ENCODE data around the gene TPP1. TPM values are rescaled to one million over a fixed set of nuclear protein-coding genes. Genes with fewer than 3 reads are reported as not detected.

TPP1 gene
- total and polyA plus RNA-seq, 9 of the 15 experiments (the other 6 are each of a cell fraction or from before 2014, with no cell fraction given), result 7.5 to 75.8 (median 15.7) TPM

- no peak for TF ChIP-seq CBX2 (IDR thresholded peaks at IDR 0.05; ENCODE audit: insufficient read depth, low read length, poor library complexity, severe bottlenecking)
- TF ChIP-seq NKRF (IDR thresholded peaks at IDR 0.05; ENCODE audit: borderline replicate concordance), result peak; percentile 96
- peak; percentile 74 for TF ChIP-seq SUPT5H (IDR thresholded peaks at IDR 0.05)
- no peak for TF ChIP-seq FOXA3 (CRISPR knock-in tag; conservative IDR thresholded peaks at IDR 0.05 in 1 of 2, IDR thresholded peaks at IDR 0.05 in 1 of 2)
- TF ChIP-seq ZNF77 (CRISPR knock-in tag; IDR thresholded peaks at IDR 0.05), result no peak
- peak; percentile 99 for TF ChIP-seq CREM (IDR thresholded peaks at IDR 0.05; ENCODE audit: low read depth)
- TF ChIP-seq ZNF280B (CRISPR knock-in tag; IDR thresholded peaks at IDR 0.05), result no peak
- TF ChIP-seq GTF2B (IDR thresholded peaks at IDR 0.05; ENCODE audit: extremely low read depth, insufficient read length), result no peak
- no peak for TF ChIP-seq MEF2D (tag; conservative IDR thresholded peaks at IDR 0.05; ENCODE audit: low read depth)
- TF ChIP-seq RBM39 (optimal IDR thresholded peaks at IDR 0.05; ENCODE audit: low read depth, low read length), result no peak
- no peak for TF ChIP-seq SAFB (IDR thresholded peaks at IDR 0.05; ENCODE audit: borderline replicate concordance, low read depth, low read length)
- no peak for TF ChIP-seq ZNF449 (CRISPR knock-in tag; IDR thresholded peaks at IDR 0.05)
- 0 out of 4 replicates have a peak, but pooled peaks of 1 of the 2 experiments have one; percentile 33 for TF ChIP-seq MLLT1 (IDR thresholded peaks at IDR 0.05)
- TF ChIP-seq L3MBTL2 (IDR thresholded peaks at IDR 0.05), result 0 out of 2 replicates have a peak, but pooled peaks have one; percentile 17
- no peak for TF ChIP-seq LCOR (CRISPR knock-in tag; IDR thresholded peaks at IDR 0.05)
- TF ChIP-seq ARID3A (IDR thresholded peaks at IDR 0.05; ENCODE audit: borderline replicate concordance, low read depth, low read length), result no peak
- TF ChIP-seq CCNT2 (IDR thresholded peaks at IDR 0.05; ENCODE audit: borderline replicate concordance, extremely low read depth, insufficient read length, low read depth, low read length), result no peak
Measured at GRCh38 chr11:6619004-6619745, at the start of gene TPP1 (continued).

All from K562 (cell line).